Measurements from ENCODE around the gene NRSN2. TPM values are rescaled to one million over a fixed set of nuclear protein-coding genes. Genes with fewer than 3 reads are reported as not detected.

Gene NRSN2
- total RNA-seq, 1 experiment from 2014 or later, result 1.9 TPM

GRCh38 chr20:347317-347639 lies 367 bp downstream of the NRSN2 start:
- Histone ChIP-seq H3K4me1 (ENCODE audit: control insufficient read depth in 1 of 2, insufficient read depth in 2 of 2, low read length in 2 of 2) (peaks cover 9 to 26% of the 10 kb centered on the region in 2 experiments), H3K9ac (ENCODE audit: low read length) (peak overlapping the region; percentile 71), H3K4me3 (replicated peaks in 1 of 2; ENCODE audit: low read depth in 1 of 2, low read length in 2 of 2) (peak overlapping the region; percentile 64 to 80), H3K9me2 (ENCODE audit: insufficient read depth) (no peaks in the 10 kb centered on the region), H3K9me3 (ENCODE audit: control insufficient read depth in 1 of 2, insufficient read depth in 1 of 2, low read depth in 1 of 2, low read length in 2 of 2) (peaks cover 0 to 11% of the 10 kb centered on the region in 2 experiments; a peak in 2 of 4 replicates), H2AFZ (ENCODE audit: low read depth, low read length, poor library complexity, severe bottlenecking) (no peak overlapping the region), H4K20me1 (ENCODE audit: insufficient read depth) (no peaks in the 10 kb centered on the region), H3K36me3 (ENCODE audit: control insufficient read depth in 1 of 2, insufficient read depth in 2 of 2, low read length in 2 of 2) (no peaks in the 10 kb centered on the region), H3K79me2 (ENCODE audit: insufficient read depth, low read length) (no peaks in the 10 kb centered on the region), H3K27me3 (ENCODE audit: insufficient read depth, low read length) (no peaks in the 10 kb centered on the region), H3K27ac (ENCODE audit: low read depth, low read length) (peak overlapping the region; percentile 72; the same call in 1 of the 2 replicates), H3K4me2 (ENCODE audit: low read length) (peak overlapping the region; percentile 95)
- intact Hi-C loops (cut with micrococcal nuclease), result no loop called here
- no peak for DNase-seq (ENCODE audit: low read depth, low spot score)
- no TSS peak for BruUV-seq (replicated peaks)
- ATAC-seq, result no peak
- ChIA-PET POLR2A (interaction anchor here (0.6 to 1.4 kb wide), 11 partner anchors 9 to 35 kb away, joined by 3 to 8 read pairs (median 4); partner anchors contain the start of genes SOX12 and TRIB3), RAD21 (ENCODE audit: low non-redundant PET in 1 of 2, low total read pairs in 2 of 2, uncharacterized antibody in 2 of 2, unreplicated experiment in 2 of 2) (interaction anchor here in 1 of 2 experiments (1.0 kb wide), 1 partner anchor 17 kb away, joined by 3 read pairs; no protein-coding TSS in a partner anchor), CTCF (interaction anchor here (0.7 to 1.1 kb wide), 4 partner anchors 14 to 298 kb away, joined by 3 to 5 read pairs (median 4); no protein-coding TSS in a partner anchor)
- TF ChIP-seq ELF1 (IDR thresholded peaks at IDR 0.05; ENCODE audit: borderline replicate concordance, low read depth), result no peak
- TF ChIP-seq FOSL1 (IDR thresholded peaks at IDR 0.05; ENCODE audit: low read depth), result no peak
- no peak for TF ChIP-seq JUND (IDR thresholded peaks at IDR 0.05)
- TF ChIP-seq YY1 (IDR thresholded peaks at IDR 0.05; ENCODE audit: extremely low read depth, insufficient replicate concordance, low read depth, low read length), result no peak
- TF ChIP-seq CEBPB (IDR thresholded peaks at IDR 0.05; ENCODE audit: low read depth), result no peak
- no peak for TF ChIP-seq POLR2AphosphoS5 (IDR thresholded peaks at IDR 0.05; ENCODE audit: low read depth, low read length)
- no peak for TF ChIP-seq MAX (IDR thresholded peaks at IDR 0.05)
- TF ChIP-seq, protein P1, sequence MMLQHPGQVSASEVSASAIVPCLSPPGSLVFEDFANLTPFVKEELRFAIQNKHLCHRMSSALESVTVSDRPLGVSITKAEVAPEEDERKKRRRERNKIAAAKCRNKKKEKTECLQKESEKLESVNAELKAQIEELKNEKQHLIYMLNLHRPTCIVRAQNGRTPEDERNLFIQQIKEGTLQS (IDR thresholded peaks at IDR 0.05), result no peak
- no peak for TF ChIP-seq RAD21 (IDR thresholded peaks at IDR 0.05; ENCODE audit: low read depth)
- TF ChIP-seq ZFX (IDR thresholded peaks at IDR 0.05), result no peak
- no peak for TF ChIP-seq EZH2phosphoT487 (IDR thresholded peaks at IDR 0.05; ENCODE audit: borderline replicate concordance)
- TF ChIP-seq ZNF274 (IDR thresholded peaks at IDR 0.05; ENCODE audit: low read depth, low read length), result no peak
- TF ChIP-seq, protein P2, sequence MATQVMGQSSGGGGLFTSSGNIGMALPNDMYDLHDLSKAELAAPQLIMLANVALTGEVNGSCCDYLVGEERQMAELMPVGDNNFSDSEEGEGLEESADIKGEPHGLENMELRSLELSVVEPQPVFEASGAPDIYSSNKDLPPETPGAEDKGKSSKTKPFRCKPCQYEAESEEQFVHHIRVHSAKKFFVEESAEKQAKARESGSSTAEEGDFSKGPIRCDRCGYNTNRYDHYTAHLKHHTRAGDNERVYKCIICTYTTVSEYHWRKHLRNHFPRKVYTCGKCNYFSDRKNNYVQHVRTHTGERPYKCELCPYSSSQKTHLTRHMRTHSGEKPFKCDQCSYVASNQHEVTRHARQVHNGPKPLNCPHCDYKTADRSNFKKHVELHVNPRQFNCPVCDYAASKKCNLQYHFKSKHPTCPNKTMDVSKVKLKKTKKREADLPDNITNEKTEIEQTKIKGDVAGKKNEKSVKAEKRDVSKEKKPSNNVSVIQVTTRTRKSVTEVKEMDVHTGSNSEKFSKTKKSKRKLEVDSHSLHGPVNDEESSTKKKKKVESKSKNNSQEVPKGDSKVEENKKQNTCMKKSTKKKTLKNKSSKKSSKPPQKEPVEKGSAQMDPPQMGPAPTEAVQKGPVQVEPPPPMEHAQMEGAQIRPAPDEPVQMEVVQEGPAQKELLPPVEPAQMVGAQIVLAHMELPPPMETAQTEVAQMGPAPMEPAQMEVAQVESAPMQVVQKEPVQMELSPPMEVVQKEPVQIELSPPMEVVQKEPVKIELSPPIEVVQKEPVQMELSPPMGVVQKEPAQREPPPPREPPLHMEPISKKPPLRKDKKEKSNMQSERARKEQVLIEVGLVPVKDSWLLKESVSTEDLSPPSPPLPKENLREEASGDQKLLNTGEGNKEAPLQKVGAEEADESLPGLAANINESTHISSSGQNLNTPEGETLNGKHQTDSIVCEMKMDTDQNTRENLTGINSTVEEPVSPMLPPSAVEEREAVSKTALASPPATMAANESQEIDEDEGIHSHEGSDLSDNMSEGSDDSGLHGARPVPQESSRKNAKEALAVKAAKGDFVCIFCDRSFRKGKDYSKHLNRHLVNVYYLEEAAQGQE (IDR thresholded peaks at IDR 0.05; ENCODE audit: low read depth), result no peak
- no peak for TF ChIP-seq SP1 (IDR thresholded peaks at IDR 0.05; ENCODE audit: low read depth)
- TF ChIP-seq SIN3A (IDR thresholded peaks at IDR 0.05; ENCODE audit: low read depth), result no peak
